Progenitor cell of endocrine pancreas (in vitro differentiated cells): ENCODE measurements around the gene PSAT1. TPM values are rescaled to one million over a fixed set of nuclear protein-coding genes. Genes with fewer than 3 reads are reported as not detected.

ENCODE experiments used
- DNase-seq: peaks from one replicate; pipeline ENCODE4 v3.0.0; 2021; ENCODE audit warnings: low spot score; ENCODE audit not compliant: unreplicated experiment
- H3K27ac Mint-ChIP-seq: 2 replicates; pipeline ENCODE4 v1.8.0; 2021; ENCODE audit warnings: mild to moderate bottlenecking, moderate library complexity, mixed read lengths
- H3K27me3 Mint-ChIP-seq: 2 replicates; pipeline ENCODE4 v1.8.0; 2021; ENCODE audit warnings: mixed read lengths
- H3K36me3 Mint-ChIP-seq: 2 replicates; pipeline ENCODE4 v1.8.0; 2022; ENCODE audit warnings: mixed read lengths; ENCODE audit not compliant: insufficient read depth
- H3K4me1 Mint-ChIP-seq: 2 replicates; pipeline ENCODE4 v1.8.0; 2021; ENCODE audit warnings: low read depth, mixed read lengths
- H3K4me3 Mint-ChIP-seq: 2 replicates; pipeline ENCODE4 v1.8.0; 2021; ENCODE audit warnings: low read depth, mild to moderate bottlenecking, moderate library complexity, mixed read lengths
- H3K9me3 Mint-ChIP-seq: 2 replicates; pipeline ENCODE4 v1.8.0; 2021; ENCODE audit warnings: low read depth, mixed read lengths
- CTCF ChIP-seq: fragments of 200-600 bp; sonication (generic); IDR thresholded peaks from one replicate; pipeline ENCODE4 v1.5.0; 2021; ENCODE audit warnings: antibody characterized with exemption, mild to moderate bottlenecking; ENCODE audit not compliant: unreplicated experiment
- total RNA-seq: library from RNA; stranded (reverse); gene quantifications from 2 replicates; pipeline ENCODE4 v1.2.1, GENCODE V29; 2021

Gene PSAT1
- total RNA-seq, 1 donor from 2014 or later = 67.4 TPM

- no peak for TF ChIP-seq CTCF
- Mint-ChIP-seq H3K4me1 (no peaks in the 10 kb centered on the region), H3K27ac (no peak overlapping the region), H3K36me3 (peaks cover 43% of the 10 kb centered on the region), H3K4me3 (no peak overlapping the region), H3K27me3 (no peaks in the 10 kb centered on the region), H3K9me3 (no peaks in the 10 kb centered on the region)
- no peak for DNase-seq
Measured at GRCh38 chr9:78319197-78320029, 22.5 kb downstream of the PSAT1 start.

- H3K27ac Mint-ChIP-seq = no peak overlapping the region
- DNase-seq = no peak
Measured at GRCh38 chr9:78320030-78320693, 23.2 kb downstream of the PSAT1 start.

GRCh38 chr9:78320875-78321496 lies 24.1 kb downstream of the PSAT1 start:
- no peak for TF ChIP-seq CTCF
- H3K27ac Mint-ChIP-seq = no peak overlapping the region
- no peak for DNase-seq
- no peaks in the 10 kb centered on the region for H3K9me3 Mint-ChIP-seq
- no peaks in the 10 kb centered on the region for H3K27me3 Mint-ChIP-seq
- no peaks in the 10 kb centered on the region for H3K4me1 Mint-ChIP-seq
- no peak overlapping the region for H3K4me3 Mint-ChIP-seq
- H3K36me3 Mint-ChIP-seq = peaks cover 45% of the 10 kb centered on the region

More at GRCh38 chr9:78320030-78320693, 23.2 kb downstream of the PSAT1 start:
- Mint-ChIP-seq H3K4me1 (no peaks in the 10 kb centered on the region), H3K9me3 (no peaks in the 10 kb centered on the region), H3K36me3 (peaks cover 40% of the 10 kb centered on the region), H3K27me3 (no peaks in the 10 kb centered on the region), H3K4me3 (no peak overlapping the region)
- TF ChIP-seq CTCF = no peak

- H3K27ac Mint-ChIP-seq = no peak overlapping the region
- no peak for TF ChIP-seq CTCF
- H3K4me1 Mint-ChIP-seq = no peaks in the 10 kb centered on the region
- H3K27me3 Mint-ChIP-seq = no peaks in the 10 kb centered on the region
- DNase-seq = no peak
- no peaks in the 10 kb centered on the region for H3K9me3 Mint-ChIP-seq
- no peak overlapping the region for H3K4me3 Mint-ChIP-seq
- H3K36me3 Mint-ChIP-seq = peaks cover 44% of the 10 kb centered on the region
Measured at GRCh38 chr9:78321505-78321904, 24.6 kb downstream of the PSAT1 start.

- Mint-ChIP-seq H3K36me3 (peaks cover 35% of the 10 kb centered on the region), H3K4me1 (no peaks in the 10 kb centered on the region), H3K27me3 (no peaks in the 10 kb centered on the region), H3K9me3 (no peaks in the 10 kb centered on the region), H3K4me3 (no peak overlapping the region), H3K27ac (no peak overlapping the region)
- no peak for DNase-seq
- TF ChIP-seq CTCF = no peak
Measured at GRCh38 chr9:78324068-78324650, 27.2 kb downstream of the PSAT1 start.
